ENCODE measurements around the gene ATP5MK.
"Not testable (repeated sequence)": the region's sequence is repeated elsewhere in the genome, so short reads cannot be mapped to it uniquely, and the experiment has no call there.

Gene ATP5MK

GRCh38 chr10:103367379-103367781, 28.9 kb downstream of the ATP5MK start (continued):
- TF ChIP-seq ZNF335 (tag by site-specific recombination; conservative IDR thresholded peaks at IDR 0.05) = peak; percentile 99
- peak; percentile 72 for TF ChIP-seq SETDB1 (IDR thresholded peaks at IDR 0.05; ENCODE audit: insufficient read length, low read length)
- no peak for TF ChIP-seq ZNF677 (tag by site-specific recombination; IDR thresholded peaks at IDR 0.05)
- 0 out of 2 replicates have a peak, but pooled peaks have one; percentile 72 for TF ChIP-seq ZNF24 (tag by site-specific recombination; IDR thresholded peaks at IDR 0.05)
- TF ChIP-seq GLIS1 (tag by site-specific recombination; IDR thresholded peaks at IDR 0.05) = no peak

- H3K4me1 ChIP-seq (ENCODE audit: control insufficient read depth, insufficient read depth, low read length); H3K27ac ChIP-seq (ENCODE audit: extremely low read depth, low read depth, low read length); CTCF ChIA-PET; H3K4me3 ChIP-seq (ENCODE audit: low read depth, low read length); H3K9me3 ChIP-seq (ENCODE audit: control insufficient read depth, insufficient read depth, low read depth, low read length); H3K36me3 ChIP-seq (ENCODE audit: control insufficient read depth in 2 of 2, insufficient read depth in 1 of 2, low read length in 2 of 2): not testable (repeated sequence)
- POLR2A ChIA-PET = interaction anchor here (0.6 to 0.7 kb wide), 2 partner anchors 24 to 719 kb away, joined by 3 to 4 read pairs; no protein-coding TSS in a partner anchor
These were observed 35.5 kb downstream of the ATP5MK start for GRCh38 chr10:103360791-103361190.

- H3K9me3 ChIP-seq (ENCODE audit: control insufficient read depth, insufficient read depth, low read depth, low read length); H3K4me3 ChIP-seq (ENCODE audit: low read depth, low read length); POLR2A ChIA-PET; H3K27ac ChIP-seq (ENCODE audit: extremely low read depth, low read depth, low read length); H3K4me1 ChIP-seq (ENCODE audit: control insufficient read depth, insufficient read depth, low read length); H3K36me3 ChIP-seq (ENCODE audit: control insufficient read depth in 2 of 2, insufficient read depth in 1 of 2, low read length in 2 of 2): not testable (repeated sequence)
- CTCF ChIA-PET = interaction anchor here (0.6 kb wide), 1 partner anchor 184 kb away, joined by 4 read pairs; no protein-coding TSS in a partner anchor
- TF ChIP-seq ZNF341 (tag by site-specific recombination; IDR thresholded peaks at IDR 0.05; ENCODE audit: low read depth) = peak; percentile 40; the same call in 1 of the 2 replicates
- peak; percentile 70 for TF ChIP-seq ZNF580 (tag by site-specific recombination; IDR thresholded peaks at IDR 0.05)
- peak; percentile 97 for TF ChIP-seq ZNF266 (tag by site-specific recombination; IDR thresholded peaks at IDR 0.05; ENCODE audit: low read depth)
- TF ChIP-seq MYNN (tag by site-specific recombination; IDR thresholded peaks at IDR 0.05; ENCODE audit: borderline replicate concordance) = 0 out of 2 replicates have a peak, but pooled peaks have one; percentile 12
- 0 out of 2 replicates have a peak, but pooled peaks have one; percentile 14 for TF ChIP-seq ZNF777 (tag by site-specific recombination; IDR thresholded peaks at IDR 0.05; ENCODE audit: borderline replicate concordance)
- TF ChIP-seq ZNF394 (tag by site-specific recombination; IDR thresholded peaks at IDR 0.05; ENCODE audit: borderline replicate concordance) = peak; percentile 96
- peak; percentile 47 for TF ChIP-seq SP3 (tag by site-specific recombination; IDR thresholded peaks at IDR 0.05)
- peak; percentile 96; the same call in 1 of the 2 replicates for TF ChIP-seq ZNF292 (tag by site-specific recombination; IDR thresholded peaks at IDR 0.05; ENCODE audit: borderline replicate concordance, low read depth)
- TF ChIP-seq ZNF510 (tag by site-specific recombination; IDR thresholded peaks at IDR 0.05; ENCODE audit: insufficient replicate concordance) = peak; percentile 96
- peak; percentile 74; the same call in 1 of the 2 replicates for TF ChIP-seq KLF7 (tag by site-specific recombination; IDR thresholded peaks at IDR 0.05; ENCODE audit: borderline replicate concordance)
- peak; percentile 90 for TF ChIP-seq ZBTB11 (tag by site-specific recombination; conservative IDR thresholded peaks at IDR 0.05; ENCODE audit: low read depth)
- peak; percentile 82 for TF ChIP-seq ZNF560 (tag by site-specific recombination; IDR thresholded peaks at IDR 0.05; ENCODE audit: borderline replicate concordance)
- TF ChIP-seq GFI1B (tag by site-specific recombination; IDR thresholded peaks at IDR 0.05) = 0 out of 2 replicates have a peak, but pooled peaks have one; percentile 51
- peak; percentile 56; the same call in 1 of the 2 replicates for TF ChIP-seq ZNF18 (tag by site-specific recombination; IDR thresholded peaks at IDR 0.05)
- TF ChIP-seq ZSCAN23 (tag by site-specific recombination; IDR thresholded peaks at IDR 0.05) = peak; percentile 47; the same call in 1 of the 2 replicates
- peak; percentile 73; the same call in 1 of the 2 replicates for TF ChIP-seq ZNF791 (tag by site-specific recombination; IDR thresholded peaks at IDR 0.05)
- TF ChIP-seq ZBTB21 (tag by site-specific recombination; IDR thresholded peaks at IDR 0.05) = peak; percentile 68
- peak; percentile 75; the same call in 1 of the 2 replicates for TF ChIP-seq AEBP2 (tag by site-specific recombination; IDR thresholded peaks at IDR 0.05; ENCODE audit: borderline replicate concordance)
- peak; percentile 74; the same call in 1 of the 2 replicates for TF ChIP-seq ZNF404 (tag by site-specific recombination; IDR thresholded peaks at IDR 0.05)
- peak; percentile 97 for TF ChIP-seq ZNF426 (tag by site-specific recombination; IDR thresholded peaks at IDR 0.05)
- peak; percentile 88; the same call in 1 of the 2 replicates for TF ChIP-seq ZBTB1 (tag by site-specific recombination; IDR thresholded peaks at IDR 0.05)
These were observed 36.8 kb downstream of the ATP5MK start for GRCh38 chr10:103359493-103359892.

All from HEK293 (cell line).